GM21529 (cell line): ENCODE measurements around the gene TRAF1.

Experiments
- ATAC-seq: cut with Tn5 transposase; IDR thresholded peaks from one replicate; pipeline ENCODE4 v1.9.1; 2021; ENCODE audit not compliant: unreplicated experiment

TRAF1 gene

DNA sequence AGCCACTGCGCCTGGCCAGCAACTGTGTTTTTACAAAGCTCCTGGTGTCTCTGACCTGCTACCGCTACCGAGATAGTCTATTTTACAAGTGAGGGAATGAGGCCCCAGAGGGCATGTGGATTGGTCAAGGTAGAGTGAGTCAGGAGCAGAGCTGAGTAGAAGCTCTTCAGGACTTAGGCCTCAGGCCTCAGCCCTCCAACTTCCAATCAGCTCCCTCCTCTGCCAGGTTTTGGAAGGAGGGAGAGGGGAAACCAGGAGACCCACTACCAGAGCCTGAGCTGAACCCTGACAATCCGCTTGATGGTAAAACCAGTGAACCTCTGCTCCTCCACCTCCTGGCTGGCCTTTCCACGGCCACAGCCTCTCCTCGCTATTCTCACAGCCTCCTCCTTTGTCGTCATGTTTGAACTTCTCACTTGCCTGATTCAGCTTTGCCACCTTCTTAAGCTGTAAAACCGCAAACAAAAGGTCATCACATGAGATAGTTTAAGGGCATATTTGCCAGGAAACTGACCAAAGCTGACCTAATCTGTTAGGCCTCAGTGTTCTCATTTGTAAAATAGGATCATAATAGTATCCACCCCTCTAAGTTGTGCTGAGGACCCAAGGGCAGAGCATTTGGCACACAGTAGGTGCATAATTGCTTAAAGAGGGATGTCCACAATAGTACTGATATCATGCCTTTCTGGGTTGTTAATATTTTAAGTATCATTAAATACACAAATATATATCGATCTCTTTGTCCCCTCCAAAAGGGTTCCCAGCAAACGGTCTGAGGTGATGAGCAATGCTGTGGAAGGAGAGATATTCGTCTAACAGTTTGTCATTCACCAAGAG lies 1.7 kb downstream of the TRAF1 start:
- no peak for ATAC-seq

DNA sequence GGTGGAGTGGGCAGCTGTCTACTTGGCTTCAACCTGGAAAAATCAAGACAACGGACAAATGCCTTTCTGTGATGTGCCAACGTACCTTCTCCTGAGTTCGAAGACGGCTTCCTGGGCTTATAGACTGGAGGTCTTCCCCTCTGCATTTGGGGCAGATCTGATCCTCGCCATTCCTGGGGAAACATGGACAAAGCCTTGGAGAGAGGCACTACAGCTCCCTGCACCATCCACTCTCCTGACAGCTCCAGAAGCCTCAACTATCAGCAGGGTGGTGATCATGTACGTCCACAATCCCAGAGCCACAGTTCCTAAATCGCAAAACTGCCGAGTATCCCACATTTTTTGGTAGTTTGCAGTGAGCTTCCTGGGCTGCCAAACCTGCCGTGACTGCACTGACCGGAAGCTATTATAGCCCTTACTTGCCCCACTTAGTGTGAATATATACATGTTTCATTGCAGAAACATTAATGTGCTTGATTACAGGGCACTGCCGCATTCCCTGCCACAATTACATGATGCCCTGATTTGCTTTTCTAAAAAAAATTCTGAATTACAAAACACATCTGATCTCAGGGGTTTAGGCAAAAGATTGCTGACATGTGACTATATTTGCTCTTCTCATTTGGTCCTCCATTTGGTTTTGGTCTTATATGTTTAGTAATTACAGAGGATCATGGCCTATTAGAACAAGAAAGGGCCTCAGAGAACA lies 2.8 kb downstream of the TRAF1 start:
- no peak for ATAC-seq

DNA sequence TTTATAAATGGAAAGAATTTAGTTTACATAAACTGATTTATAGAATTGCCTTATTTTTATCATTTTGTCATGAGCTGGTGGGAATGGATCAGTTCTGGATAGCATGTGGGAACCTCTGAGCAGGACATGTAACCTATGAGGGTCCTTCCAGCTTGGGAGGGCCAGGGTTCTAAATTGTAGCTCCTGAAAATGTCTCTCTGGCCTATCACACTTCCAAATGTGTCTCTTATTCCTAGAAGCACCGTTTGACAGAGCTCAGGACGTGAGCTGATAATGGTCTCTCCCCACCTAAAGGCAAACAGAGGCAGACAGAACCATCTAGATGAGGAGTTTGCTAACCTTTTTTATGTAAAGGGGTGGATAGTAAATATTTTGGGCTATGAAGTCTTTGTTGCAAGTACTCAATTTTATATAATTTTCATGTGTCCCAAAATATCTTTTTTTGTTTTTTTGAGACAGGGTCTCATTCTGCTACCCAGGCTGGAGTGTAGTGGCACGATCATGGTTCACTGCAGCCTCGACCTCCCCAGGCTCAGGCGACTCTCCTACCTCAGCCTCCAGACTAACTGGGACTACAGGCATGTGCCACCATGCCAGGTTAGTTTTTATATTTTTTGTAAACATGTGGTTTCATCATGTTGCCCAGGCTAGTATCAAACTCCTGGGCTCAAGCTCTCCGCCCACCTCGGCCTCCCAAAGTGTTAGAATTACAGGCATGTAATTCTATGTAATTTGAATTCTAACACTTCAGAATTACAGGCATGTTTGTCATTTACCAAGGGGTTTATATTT lies 4.0 kb downstream of the TRAF1 start:
- no peak for ATAC-seq

DNA sequence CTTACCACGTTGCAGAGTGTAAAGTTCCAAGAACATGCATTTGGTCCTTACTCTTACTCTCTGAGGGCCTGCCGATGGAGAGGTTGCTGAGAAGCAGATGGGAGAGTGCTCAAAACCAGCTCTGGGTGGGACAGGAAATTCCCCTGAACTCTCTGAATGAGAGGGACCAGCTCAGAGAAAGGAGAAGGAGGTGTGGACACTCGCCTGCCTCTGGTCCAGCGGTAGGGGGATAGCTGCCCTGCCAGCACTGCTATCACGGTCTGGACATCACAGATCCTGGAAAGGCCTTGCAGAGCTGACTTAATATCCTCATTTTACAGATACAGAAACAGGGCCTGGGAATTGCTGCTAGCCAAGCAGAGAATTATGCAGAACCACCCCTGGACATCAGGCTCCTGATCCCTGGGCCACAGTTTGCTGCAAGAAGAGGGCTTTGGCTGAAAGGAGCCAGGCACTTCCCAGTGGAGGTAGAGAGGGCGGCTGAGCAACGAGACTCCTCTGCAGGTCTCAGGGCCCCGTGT lies 4.9 kb downstream of the TRAF1 start:
- peak; percentile 16 for ATAC-seq

DNA sequence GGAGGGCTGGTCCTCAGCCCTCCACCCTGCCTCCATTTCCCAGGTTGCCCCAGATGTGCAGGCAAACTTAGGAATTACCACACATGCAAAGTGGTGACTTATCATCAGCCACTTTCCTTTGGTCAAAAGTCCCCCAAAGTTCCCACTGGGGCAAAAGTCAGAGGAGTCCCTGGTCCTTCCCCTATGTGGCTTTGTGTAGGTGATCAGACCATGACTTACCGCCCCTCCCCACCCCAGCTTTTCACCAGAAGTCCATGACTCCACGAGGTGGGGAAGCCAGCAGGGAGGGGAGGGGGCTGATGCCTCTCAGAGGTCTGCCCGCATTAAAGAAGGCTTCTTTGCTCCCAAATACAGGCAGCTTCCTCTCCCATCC lies 5.8 kb downstream of the TRAF1 start:
- no peak for ATAC-seq

DNA sequence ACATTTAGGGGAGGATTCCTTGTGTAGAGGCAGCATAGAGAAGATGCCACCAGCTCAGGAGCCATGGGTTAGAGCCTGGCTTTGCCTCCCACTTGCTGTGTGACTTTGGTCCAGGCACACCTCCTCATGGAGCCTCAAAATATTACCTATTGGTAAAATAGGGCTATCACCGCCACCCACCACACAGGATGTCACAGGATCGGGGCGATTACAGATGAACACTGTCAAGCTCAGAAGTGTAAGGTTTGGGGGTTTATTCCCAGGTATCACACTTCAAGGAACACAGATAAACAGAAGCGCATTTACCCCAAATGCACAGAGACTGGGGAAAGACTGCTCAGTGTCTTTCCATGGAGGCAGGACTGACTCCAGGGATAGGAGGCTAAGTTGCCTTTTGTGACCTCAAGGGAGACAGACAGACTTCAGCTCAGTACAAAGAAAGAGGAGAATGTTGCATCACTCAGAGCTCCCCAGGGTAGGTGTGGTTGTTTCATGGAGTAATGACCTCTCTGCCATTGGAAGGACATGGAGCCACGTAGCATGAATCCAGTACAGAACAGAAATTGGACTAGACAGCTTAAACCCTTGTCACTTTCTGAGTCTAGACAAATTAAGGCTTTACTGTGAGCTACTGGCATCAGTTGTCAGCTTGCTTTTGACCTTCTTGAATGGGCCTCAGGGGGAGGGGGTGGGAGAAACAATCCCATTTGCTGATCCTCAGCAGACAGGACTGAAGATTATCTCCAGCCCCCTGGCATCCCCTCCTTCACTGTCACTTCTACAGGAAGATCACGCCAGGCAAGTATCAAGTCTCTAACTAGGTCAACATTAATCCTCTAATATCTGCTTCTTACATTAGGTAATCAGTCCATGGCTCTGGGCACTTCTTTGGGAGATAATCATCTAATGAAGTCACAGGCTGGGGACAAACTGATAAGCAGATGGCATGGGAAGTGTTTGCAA lies 6.5 kb downstream of the TRAF1 start:
- no peak for ATAC-seq

DNA sequence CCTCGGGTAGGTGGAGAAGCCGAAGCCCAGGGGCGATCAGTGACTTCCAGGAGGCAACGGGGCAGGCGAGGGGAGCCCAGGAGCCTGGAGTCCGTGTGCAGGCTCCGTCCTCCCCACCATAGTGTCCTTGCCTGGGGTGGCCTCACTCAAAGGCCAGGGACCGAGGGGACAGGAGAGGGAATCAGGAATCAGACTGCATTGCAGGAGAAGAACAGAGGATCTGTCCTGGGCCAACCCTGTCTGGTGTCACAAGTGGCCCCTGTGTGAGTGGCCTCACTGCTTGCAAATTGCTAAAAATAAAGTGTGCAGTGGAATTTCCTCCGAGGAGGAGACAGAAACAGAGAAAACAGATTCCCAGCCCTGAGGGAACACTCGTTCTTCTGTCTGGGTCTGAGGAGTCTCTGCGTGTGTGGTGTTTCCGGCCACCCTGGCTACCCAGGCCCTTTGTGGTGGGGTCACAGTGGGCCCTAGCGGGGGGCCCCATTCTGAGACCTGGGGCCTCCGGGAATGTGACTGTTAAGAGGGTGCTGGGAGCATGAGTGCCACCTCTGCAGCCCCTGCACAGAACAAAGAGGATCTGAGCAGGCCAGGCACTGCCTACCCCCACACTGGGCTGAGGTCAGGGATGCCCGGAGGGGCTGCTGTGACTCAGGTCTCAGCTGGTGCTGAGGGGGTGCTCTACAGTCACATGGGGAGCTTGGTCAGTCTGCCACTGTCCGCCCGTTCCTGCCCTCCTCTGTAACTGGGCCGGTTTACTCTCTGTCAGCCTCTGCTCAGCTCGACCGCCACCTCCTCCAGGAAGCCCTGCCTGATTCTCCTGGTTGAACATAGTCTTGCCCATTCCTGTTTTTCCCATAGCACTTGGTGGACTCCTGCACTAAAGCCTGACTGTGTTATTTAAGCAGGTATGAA lies 7.4 kb downstream of the TRAF1 start:
- ATAC-seq, result no peak

DNA sequence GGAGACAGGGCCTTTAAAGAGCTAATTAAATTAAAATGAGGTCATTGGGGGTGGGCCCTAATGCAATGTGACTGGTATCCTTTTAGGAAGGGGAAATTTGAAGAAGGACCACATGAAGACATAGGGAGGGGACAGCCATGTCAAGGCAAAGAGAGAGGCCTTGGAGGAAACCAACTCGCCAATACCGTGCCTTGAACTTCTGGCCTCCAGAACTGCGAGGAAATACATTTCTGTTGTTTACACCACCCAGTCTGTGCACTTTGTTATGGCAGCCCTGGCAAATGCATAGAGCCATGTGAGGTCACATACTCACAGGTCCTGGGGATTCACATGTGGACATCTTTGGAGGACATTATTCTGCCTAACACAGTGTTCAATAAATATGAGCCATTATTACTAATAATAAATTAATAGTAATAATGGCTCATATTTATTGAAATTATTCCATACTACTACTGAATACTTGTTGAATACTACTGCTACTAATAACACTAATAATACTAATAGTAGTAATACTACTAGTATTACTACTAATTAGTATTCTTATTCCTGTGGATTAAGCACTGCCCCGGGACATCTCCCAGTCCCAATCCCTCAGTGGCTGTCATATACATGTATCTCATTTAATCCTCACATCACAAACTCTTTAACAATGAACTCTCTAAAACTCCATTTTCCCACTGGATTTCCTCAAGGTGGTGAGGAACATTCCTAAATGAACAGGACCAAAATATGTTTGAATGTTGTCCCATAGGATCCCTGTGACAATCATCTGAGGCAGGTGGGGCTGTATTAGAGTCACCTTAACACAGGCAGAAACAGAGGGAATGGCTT lies 8.4 kb downstream of the TRAF1 start:
- ATAC-seq, result no peak

DNA sequence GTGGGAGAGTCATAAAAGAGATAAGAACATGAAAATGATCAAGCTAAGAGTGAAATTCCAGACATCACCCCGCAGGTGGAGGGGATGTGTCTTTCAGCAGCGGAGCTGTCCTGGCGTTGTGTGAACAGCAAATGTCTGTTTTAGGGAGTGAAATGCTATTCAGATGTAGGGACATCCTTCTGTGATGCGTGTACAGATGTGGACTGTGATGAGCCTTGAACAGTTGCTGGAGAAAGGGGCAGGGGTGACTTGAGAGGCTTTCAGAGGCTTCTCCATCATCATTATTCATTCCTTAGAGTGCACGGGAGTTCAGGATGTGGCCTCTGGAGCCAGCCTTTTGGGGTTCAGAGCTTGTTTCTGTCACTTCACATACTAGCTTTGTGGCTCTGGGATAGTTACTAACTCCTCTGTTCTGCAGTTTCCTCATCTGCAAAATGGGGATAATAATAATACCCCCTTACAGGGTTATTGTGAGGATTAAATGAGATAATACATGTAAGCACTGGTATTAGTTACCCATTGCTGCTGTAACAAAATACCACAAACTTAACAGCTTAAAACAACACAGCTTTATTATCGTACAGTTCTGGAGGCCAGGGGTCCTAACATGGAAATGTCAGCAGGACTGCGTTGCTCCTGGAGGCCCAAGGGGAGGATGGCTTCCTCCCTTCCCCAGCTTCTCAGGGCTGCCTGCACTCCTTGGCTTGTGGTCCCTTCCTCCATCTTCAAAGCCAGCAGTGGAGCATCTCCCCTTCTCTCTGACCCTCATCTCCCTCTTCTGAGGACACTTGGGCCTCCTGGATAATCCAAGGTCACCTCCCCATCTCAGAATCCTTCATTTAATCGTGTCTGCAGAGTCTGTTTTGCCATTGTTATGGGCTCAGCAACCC lies 9.4 kb downstream of the TRAF1 start:
- no peak for ATAC-seq

DNA sequence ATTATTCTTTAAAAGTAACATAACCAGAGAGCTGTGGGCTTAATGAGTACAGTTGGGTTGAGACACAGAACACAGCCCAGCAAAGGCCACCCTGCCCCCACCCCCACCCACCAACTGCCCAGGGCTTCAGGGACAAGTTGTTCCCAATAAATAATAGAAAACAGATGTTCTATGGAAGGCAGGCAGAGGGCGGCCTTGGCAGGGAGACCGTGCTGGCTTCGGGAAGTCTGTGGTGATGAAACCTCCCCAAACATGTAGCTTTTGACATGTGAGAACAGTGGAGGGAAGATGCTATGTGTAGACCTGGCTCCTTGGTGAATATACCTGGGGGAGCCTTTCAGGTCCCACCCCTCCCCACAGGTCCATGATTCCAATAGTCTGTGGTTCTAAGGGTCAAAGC lies 10.0 kb downstream of the TRAF1 start:
- ATAC-seq, result no peak

DNA sequence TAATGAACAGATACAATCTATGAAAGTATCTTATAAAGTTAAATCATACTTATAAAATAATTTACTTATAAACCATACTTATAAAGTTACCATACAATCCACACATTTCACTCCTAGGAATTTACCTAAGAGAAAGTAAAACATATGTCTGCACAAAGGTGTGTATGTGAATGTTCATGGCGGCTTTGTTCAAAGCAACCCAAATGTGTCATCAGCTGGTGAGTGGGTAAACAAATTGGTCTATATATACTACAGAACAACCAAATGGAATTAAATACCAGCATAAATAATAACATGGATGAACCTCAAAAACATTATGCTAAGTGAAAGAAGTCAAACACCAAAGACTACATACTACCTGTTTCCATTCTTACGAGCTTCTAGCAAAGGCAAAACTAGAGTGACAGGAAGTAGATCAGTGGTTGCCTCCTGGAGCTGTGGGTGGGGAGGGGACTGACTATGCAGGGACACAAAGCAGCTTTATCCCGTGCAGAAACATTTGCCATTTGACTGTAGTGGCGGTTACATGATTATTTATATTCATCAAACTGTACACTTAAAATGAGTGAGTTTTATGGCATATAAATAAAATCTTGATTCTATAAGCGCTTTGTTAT lies 10.6 kb downstream of the TRAF1 start:
- no peak for ATAC-seq

DNA sequence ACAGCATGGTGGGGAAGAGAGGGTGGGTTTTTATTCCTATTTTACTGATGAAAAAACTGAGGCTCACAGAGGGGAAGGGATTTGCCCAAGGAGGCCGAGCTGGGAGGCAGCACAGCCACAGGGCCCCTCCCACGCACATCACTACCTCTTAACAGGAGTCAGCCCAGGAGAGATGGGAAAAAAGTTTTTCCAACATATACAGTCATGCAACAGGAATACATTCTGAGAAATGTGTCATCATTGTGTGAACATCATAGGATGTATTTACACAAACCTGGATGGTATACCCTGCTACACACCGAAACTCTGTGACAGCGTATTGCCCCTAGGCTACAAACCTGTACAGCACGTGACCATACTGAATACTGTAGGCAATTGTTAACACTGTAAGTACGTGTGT lies 11.6 kb downstream of the TRAF1 start:
- ATAC-seq, result no peak

DNA sequence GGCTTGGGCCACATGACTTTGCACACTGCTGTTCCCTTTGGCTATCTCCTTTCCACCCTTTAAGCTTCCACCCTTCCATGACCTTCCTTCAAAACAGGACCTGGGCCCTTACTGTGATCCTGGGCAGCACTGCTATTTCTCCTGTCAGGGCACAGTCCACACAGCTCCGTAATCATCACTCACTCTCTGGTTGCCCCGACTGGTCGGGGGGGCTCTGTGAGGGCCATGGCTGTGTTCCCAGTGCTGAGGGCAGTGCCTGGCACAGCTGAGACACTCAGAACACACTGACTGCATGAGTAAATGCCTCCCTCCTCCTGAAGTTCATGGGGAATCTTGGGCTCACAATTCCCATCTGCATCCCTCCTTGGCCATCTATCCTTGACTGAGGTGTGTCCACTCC lies 12.2 kb downstream of the TRAF1 start:
- no peak for ATAC-seq

DNA sequence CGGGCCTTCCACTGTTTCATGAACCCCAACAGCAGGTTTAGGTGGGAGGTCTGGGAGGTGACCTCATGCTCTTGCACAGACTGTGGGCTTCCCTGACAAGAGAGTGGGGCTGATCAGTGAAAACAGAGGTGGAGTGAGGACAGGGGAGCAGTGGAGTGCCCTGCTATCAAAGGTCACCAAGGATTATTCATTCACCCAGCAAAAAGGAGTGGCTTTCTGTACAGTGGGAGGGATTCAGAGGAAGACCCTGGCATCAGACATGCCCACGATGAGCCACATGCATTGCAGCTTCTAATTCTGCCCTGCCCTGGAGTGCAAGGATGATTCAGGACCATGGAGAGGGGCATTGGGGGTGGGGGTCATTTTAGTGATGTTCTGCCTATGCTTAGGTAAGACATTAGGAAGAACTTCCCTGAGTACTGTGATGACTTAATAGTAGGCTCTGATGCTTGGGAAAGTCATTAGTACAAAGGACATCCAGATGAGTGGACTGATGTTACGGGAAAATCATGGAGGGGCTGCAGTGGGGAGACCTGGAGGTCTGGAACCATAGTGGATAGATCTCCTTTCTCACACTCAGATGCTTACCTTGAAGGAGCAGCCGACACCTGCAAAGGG lies 12.8 kb downstream of the TRAF1 start:
- ATAC-seq, result no peak

DNA sequence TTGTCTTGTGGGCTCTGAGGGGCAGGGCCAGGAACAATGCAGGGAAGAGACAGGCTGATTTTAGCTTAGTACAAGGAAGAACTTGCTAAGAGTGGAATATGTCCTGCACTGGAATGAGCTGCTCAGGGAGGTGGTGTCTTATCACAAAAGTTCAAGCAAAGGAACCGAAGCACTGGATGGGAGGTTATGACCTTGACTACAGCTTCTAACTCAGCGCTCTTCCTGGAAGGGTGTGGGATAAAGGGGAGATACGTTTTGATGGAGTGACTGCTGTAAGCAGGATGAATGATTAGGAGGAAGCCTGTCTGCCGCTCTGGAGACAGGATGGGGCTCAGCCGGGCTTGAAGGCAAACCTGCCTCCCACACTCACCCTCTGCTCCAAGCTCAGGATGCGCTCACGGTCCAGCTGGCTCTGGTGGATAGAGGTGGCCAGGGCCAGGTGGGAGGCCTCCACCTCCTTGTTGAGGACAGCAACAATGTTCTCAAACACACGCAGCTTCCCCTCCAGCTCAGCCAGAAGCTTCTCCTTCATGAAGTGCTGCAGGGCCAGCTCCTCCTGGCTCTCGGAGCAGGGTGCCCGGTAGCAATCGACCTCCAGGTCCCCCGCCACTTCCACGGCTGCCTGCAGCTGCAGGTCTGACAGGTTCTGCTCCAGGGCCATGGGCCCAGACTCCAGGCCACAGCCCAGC lies 13.5 kb downstream of the TRAF1 start:
- no peak for ATAC-seq

DNA sequence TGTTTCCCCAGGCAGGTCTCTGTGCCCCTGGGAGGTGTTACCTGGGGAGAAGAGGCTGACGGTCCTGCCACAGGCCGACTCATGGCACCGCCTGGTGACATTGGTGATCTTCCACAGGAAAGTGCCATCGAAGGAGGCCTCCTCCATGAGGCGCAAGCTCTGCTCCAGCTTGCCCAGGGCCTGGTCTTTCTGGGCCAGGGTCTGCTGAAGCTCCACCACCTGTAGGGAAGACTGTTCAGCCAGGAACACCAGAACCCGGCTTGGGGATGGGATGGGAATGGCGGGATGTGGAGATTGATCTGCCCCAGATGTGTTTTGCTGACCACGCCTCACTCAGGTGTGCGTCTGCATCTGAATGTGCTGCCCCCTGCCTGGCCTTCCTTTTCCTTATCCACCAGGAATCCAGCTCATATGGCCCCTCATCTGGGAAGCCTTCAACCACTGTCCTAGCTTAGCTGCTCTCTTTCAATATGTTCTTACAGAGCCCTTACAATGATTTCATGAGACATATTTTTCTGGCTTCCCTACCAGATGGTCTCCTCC lies 15.2 kb downstream of the TRAF1 start:
- ATAC-seq, result no peak
